Stimulated activated CD8-positive, alpha-beta memory T cell treated with anti-CD3 and anti-CD28 coated beads, Interleukin-15, amount 100 ng/mL, for 48 hours (primary cell): ENCODE results near the gene POU3F2.

ENCODE experiments used
- DNase-seq, 2 donors: peaks; one replicate each; pipeline ENCODE4 v3.0.0-alpha.2; 2020; ENCODE audit warnings: low read depth in 2 of 2

The POU3F2 gene

DNA sequence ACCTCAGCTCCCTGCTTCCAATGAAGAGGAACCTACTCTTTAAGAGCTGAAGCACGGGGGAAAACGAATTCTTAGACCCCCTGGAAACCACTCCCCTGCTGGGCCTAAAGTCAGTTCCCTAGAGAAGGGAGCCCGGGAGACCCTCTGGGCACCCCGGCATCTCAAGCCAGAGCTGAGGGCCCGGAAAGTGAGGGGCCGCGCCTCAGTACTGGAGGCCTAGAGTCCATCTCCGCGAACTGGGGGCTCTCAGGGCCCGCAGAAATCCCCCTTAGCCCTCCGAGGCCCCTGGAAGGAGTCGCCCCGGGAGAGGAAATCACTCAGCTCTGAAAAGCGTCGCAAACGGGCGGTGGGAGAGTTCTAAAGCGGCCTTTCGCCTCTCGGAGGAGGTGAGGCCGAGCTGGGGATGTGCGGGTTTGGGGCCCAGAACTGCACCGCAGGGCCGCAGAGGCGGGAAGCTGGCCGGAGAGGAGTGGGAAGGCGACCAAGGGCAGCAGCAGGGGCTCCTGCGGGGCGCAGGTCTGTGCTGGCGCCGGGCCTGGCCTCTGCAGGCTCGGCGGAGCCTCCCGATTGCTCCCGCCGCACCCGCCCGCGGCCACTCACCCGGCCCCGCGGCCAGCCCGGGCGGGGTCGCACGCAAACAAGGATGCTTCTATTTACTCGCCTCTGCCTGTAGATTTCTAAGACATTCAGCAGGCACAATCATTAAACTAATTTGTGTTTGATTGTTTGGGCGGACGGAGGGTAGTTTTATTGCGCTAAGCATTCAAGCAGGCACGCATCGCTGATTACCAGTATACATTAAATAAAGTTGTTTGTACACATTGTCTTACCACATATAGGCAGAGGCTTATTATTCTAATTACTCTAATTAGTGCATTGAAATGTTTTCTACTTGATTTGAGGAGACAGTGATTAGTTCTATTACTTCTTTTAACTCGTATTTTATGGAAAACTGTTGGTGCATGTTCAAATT is 9.2 kb downstream of the POU3F2 start:
- DNase-seq = no peak

DNA sequence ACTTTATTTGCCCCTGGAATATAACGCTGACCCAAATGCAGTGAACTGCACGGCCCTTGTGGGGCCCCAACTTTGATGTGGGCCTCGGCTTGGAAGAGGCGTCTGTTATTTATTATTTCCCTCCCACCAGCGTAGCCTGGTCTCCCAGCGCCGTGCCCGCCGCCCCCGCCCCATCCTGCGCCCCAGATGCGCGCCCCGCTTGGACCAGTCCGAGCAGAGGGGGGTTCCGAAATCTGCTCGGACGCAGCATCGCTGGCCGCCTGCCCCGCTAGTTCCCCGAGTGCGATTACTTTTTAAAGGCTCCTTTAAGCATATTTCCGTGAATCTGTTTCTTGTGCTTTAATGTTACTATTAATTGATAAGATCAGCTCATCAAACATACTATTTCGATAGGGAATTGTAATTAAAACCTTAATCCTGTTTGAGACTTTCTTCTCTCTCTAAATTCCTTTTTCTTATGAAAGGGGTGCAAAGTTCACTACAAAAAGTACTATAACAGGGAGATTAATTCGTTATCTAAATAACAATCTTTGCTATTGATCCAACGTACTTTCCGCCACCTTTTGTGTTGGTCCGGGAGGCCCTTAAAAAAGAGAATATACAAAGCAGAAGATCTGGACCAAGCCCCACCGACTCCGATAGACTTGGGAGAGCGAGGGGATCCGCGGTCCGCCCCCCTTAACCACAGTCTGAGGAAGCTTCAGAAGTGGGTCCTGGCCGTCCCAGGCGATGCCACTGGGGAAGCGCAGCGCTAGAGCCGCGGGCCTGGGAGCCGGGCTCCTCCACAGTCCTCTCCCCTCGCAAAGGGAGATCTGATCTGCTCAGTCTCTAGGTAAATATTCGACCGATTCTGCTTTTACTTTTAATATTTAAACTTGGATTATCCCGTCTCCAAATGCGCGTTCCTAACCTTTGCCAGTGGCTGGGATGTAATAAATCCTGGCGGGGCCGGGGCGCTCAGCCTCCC is 10.2 kb downstream of the POU3F2 start:
- no peak for DNase-seq

DNA sequence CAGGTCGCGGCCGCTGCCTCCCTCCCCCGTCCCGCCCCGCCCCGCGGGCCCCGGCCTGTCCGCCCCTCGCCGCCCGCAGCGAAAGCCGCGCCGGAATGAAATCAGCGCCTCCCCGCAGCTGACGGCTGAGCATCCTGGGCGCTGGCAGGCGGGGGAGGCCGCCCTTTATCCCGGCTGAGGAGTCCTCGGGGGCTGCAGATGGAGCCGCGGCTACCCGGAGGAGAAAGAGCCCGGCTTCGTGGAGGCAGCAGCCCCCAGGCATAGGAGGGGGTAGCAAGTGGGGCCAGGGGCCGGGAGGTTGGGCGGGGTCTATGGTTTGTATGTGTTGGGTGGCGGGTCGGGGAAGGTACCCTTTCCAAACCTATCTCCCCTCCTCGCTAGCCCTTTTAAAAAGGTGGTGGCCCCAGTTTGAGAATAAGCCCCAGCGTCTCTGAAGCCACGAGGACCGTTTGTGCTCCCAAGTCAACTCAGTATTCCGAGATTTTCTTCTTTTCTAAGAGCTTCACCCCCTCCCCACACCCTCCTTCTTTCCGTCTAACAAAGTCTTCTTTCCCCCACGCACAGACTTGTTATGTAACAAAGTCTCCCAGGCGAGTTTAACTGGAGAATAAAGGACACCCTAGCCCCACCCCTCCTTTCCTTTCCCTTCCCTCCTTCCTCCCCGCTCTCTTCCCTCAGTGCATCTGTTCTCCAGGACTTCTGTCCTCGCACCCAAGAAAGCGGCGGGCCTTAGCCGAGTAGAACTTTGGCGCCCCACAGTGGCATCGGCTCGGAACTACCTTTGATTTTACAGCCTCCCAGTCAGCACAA is 11.0 kb downstream of the POU3F2 start:
- peak; percentile 30 to 48 for DNase-seq

DNA sequence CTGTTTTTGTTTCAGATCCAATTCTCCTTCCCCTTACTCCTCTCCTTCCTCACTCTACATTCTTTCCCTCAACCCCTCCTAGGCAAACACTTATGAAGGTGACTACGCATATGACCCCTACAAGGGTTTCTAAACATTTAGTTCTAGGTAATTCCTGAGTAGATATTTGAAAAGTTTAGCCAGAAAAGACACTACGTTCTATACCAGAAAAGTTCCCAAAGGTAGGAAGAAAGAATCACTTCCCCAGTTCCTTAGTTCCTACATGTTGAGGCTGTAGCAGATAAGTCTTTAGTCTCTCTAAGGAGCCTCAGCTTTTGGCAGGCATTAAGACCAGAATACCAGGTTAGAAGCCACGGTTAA is 11.6 kb downstream of the POU3F2 start:
- no peak for DNase-seq

DNA sequence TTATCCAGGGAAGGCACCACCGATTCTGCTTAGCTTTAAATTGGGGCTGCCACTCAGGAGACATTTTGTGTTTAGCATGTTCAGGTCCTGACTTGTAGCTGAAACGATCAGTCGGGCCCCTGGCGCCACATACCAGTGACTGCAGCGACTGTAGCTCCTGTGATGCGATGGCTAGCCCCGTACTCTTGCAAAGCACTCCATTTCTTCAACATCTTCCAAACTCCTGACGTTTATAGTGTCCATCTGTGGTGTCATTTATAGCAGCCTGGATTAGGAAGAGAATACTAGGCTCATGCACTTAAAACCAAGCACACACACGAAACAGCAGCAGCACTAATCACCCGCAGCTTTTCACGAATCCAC is 13.0 kb downstream of the POU3F2 start:
- DNase-seq = no peak

DNA sequence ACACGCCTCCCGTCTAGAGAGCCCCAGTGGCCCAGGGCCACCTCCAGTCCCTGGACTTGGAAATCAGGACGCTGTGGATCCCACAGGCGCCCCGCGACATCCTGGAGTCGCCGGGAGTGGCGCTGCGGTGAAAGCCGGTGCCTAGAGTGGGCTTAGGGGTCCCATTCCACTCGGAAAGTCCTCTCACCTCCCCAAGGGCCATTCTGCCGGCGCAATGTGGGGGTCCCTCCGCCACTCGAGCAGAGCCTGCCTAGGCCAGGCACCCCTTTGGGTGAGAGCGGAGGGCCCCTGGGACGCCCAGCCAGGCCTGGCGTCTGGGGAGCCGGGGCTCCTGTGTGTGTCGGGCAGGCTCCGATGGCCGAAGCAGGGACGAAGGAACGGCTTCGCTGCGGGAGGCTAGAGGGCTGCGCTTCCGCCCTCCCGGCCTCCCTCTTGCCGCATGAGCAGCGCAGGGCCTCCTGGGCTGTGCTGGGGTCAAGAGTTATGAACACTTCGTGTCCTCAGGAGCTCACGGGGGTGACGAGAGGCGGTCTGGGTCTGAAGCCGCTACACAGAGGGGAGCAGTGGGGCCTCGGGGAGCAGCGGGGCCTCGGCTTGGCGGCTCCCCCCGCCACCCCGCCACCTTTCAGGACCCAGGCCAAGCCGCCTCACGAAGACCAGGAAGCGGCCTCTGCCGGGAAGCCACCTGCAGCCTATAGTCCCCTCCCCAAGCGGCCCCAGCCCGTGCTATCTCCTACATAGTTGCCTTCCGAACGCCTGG is 13.6 kb downstream of the POU3F2 start:
- DNase-seq = no peak

DNA sequence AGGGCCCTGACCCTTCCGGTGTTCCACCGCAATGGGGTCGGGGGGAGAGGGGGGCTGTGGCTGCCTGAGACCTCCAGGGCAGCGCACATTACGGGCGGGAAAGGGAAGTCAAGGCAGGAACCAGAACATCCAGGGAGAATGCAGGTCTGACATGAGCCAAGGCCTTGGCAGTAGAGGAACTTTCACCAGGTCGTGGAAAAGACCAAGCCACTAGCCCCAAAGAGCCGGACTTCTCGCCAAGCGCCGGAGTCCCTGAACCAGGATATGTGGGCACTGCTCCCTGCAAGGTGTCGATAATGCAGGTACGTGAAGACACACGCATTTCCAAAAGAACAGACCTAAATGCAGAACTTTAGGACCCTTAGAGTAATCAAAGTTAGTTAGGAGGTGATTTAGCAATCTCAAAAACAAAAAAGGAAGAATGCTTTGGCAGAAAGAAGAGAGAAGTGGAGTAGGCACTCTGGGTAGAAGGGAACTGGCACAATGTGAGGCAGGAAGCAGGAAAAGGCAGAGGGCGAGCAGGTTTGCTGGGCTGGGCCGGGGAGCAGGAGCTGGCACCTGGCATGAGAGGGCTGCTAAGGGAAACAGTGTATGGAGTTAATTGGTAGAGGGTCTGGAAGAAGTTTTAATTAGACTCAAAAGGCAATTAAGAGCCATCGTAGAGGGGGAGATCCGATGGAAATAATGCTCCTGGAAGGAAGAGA is 14.3 kb downstream of the POU3F2 start:
- DNase-seq = no peak

DNA sequence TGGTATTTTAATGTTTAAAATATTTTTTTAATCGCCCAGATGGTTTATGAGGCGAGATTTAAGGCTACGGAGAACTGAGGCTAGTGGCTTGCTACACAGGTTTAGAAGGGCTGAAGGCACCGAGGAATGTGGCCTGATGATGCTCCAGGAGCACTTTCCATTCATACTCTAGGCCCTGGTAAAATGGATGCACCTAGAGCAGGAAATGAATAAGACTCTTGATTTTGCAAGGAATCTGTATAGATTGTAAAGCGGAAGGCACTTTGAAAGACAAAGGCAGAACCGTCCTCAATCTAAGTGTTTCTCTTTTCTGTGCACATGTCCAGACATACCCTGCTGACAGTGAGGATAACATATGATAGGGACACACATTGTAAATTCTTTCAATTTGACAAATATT is 30.1 kb downstream of the POU3F2 start:
- DNase-seq = no peak

DNA sequence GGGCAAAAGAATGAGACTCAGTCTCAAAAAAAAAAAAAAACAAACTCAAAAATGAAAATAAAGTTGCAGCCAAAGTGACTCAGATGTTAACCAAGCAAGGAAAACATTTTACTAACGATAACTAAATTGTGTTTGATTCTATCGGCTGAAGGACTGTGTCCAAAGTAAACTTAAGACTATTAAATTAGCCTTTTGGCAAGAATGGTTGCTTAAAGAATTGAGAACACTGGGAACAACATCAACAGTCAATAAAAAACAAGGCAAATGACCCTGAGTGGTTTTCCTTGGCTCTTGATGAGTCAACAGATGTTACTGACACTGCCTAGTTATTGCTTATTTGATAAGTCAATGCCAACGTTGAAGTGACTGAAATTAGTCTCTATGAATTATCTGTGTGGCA is 36.7 kb downstream of the POU3F2 start:
- no peak for DNase-seq

DNA sequence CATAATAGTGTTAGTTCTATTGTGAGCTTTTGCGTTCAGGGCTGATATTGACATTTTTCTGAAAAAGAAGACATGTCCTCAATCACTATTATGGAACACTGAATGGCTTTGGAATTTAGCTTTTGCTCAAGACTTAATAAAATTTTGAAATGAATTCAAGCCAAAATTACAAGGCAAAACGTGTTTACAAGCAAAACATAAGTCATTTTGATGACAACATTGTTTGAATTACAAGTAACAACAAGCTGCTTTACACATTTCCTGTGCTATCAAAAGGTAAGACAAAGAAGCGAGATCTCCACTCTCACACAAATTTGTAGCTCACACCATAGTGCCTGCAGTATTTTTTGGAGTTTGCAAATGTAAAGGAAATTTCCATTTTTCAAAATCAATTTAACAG is 37.4 kb downstream of the POU3F2 start:
- DNase-seq = no peak

DNA sequence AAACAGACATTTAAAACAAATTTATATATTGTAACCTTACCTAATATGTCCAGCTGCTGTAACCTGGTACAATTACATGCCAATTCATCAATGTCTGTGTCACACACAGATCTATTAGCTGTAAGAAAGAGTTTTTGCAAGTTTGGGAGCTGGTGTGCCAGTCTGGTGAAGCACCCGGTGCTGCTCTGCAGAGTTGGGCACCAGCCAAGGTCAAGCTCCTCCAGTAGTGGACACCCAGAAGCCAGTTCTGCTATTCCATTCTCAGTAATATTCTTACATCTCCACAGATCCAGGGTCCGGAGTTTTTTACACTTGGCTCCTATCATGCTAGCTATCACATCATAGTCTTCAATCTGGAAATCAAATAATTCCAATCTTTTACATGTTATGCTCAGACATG is 41.0 kb downstream of the POU3F2 start:
- DNase-seq = no peak

DNA sequence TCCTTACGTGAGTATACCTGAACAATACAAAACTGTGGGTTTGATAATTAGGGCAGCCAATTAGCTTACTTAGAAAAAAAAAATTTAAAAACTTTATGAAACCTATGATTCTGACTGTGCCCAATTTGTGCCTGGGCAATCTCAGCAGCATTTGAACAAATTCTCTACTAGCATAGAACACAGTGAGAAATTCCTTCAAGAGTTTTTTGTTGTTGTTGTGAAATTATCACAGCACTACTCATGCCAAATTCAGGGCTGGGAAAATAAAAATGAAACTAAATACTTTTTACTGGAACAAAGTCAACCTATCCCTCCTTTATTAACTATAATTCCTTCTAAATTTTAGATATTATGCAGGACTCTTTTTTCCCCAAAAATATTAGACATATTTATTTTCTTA is 42.9 kb downstream of the POU3F2 start:
- DNase-seq = no peak

DNA sequence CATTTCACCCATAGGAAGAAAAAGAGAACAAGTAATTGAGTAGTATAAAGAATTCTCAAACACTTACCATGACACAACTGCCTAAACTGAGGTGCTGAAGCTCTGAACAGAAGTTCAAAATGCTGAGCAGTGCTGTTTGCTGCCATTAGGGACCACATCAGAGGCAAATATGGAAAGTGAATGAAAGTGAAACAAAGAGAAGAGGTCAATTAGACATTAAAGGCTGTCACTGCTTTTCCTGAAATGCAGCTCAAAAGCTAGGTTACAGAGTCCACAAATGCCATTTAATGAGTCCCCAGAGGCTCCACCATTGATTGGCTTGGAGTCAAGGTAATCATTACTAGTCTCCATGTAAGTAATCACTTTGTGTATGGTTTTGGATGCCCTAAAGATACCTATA is 46.1 kb downstream of the POU3F2 start:
- DNase-seq = no peak

DNA sequence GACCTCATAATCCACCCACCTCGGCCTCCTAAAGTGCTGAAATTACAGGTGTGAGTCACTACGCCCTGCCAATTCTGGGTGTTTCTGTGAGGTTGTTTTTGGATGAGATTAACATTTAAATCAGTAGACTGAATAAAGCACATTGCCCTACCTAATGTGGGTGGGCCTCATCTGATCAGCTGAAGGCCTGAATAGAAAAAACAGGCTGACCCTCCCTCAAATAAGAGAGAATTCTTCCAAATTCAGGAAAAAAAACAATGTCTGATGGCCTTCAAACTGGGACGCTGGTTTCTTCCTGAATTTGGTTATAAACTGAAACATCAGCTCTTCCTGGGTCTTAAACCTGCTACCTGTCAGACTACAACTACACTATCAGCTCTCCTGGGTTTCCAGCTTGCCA is 51.0 kb downstream of the POU3F2 start:
- DNase-seq = no peak

DNA sequence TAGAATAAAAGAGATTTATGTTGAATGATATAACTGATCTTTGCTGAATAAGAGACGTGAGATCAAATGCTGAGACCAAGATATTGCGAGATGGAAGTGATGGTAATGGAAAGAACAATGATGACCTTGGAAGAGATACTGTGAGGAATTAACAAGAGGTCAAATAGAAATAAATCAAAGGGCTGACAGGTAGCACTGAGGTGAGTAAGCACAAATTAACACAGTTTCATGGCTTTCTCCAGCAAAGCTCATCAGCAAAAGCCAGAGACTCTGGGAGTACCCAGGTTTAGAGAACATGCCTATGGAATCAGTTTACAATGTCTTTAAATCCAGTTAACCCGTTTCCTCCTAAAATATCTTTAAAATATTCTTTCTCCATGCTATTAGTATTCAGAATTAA is 53.3 kb downstream of the POU3F2 start:
- DNase-seq = no peak
